ENCODE results near the gene EIF2S1.

DNA sequence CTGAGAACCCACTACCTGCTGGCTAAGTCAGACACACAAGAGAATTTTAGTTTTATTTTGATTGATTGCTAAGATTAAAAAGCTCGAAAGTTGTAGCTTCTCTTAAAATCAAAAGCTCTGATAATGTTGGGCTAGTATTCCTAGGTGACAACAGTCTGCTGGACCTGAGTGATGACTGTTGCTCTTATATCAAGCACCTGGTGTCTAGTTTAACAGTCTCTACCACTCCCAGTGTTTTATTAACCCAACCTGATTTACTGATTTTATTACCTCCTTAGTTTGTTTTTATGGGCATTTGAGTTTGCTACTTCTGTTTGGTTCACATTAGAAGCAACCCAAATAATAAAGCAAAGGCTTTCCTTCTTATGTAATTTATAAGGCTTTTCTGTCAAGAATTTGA is 42.3 kb upstream of the EIF2S1 start:
- TF ChIP-seq POLR2A (IDR thresholded peaks at IDR 0.05) = no peak
- TF ChIP-seq, protein P1, sequence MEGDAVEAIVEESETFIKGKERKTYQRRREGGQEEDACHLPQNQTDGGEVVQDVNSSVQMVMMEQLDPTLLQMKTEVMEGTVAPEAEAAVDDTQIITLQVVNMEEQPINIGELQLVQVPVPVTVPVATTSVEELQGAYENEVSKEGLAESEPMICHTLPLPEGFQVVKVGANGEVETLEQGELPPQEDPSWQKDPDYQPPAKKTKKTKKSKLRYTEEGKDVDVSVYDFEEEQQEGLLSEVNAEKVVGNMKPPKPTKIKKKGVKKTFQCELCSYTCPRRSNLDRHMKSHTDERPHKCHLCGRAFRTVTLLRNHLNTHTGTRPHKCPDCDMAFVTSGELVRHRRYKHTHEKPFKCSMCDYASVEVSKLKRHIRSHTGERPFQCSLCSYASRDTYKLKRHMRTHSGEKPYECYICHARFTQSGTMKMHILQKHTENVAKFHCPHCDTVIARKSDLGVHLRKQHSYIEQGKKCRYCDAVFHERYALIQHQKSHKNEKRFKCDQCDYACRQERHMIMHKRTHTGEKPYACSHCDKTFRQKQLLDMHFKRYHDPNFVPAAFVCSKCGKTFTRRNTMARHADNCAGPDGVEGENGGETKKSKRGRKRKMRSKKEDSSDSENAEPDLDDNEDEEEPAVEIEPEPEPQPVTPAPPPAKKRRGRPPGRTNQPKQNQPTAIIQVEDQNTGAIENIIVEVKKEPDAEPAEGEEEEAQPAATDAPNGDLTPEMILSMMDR (IDR thresholded peaks at IDR 0.05) = no peak

All from Peyer's patch (tissue), 4 donors.